Activated CD8-positive, alpha-beta T cell treated with anti-CD3 and anti-CD28 coated beads, Interleukin-2, amount 10 ng/mL, durations not matched to agents 7 days and 5 days (primary cell): Measurements from ENCODE around the gene MICU1. TPM values are rescaled to one million over a fixed set of nuclear protein-coding genes. Genes with fewer than 3 reads are reported as not detected.
"Not testable (repeated sequence)": the region's sequence is repeated elsewhere in the genome, so short reads cannot be mapped to it uniquely, and the experiment has no call there.

ENCODE experiments used
- ATAC-seq: fragments of 150-1000 bp; cut with Tn5 transposase; one replicate; pipeline ENCODE4 v1.10.0; 2021; ENCODE audit warnings: moderate library complexity
- CTCF ChIA-PET: fragments of 350-600 bp; sonication (Branson Sonifier 250); formaldehyde crosslinking; loops from one replicate; lab custom pipeline; 2021; ENCODE audit warnings: antibody characterized with exemption; lab: Charles Lee
- POLR2A ChIA-PET: fragments of 350-600 bp; sonication (Branson Sonifier 250); formaldehyde crosslinking; loops from one replicate; lab custom pipeline; 2021; ENCODE audit warnings: antibody characterized with exemption; lab: Charles Lee
- DNase-seq: peaks from one replicate; pipeline ENCODE4 v3.0.0-alpha.2; 2020
- H3K27ac Mint-ChIP-seq: one replicate; pipeline ENCODE4 v1.8.0; 2021; ENCODE audit warnings: mild to moderate bottlenecking, mixed read lengths
- H3K27me3 Mint-ChIP-seq: one replicate; pipeline ENCODE4 v1.8.0; 2021; ENCODE audit warnings: low read depth, mixed read lengths
- H3K36me3 Mint-ChIP-seq: one replicate; pipeline ENCODE4 v1.8.0; 2021; ENCODE audit warnings: low read depth, mixed read lengths
- H3K4me1 Mint-ChIP-seq: one replicate; pipeline ENCODE4 v1.8.0; 2021; ENCODE audit warnings: low read depth, mixed read lengths
- H3K4me3 Mint-ChIP-seq: one replicate; pipeline ENCODE4 v1.8.0; 2021; ENCODE audit warnings: mild to moderate bottlenecking, mixed read lengths
- H3K9me3 Mint-ChIP-seq: one replicate; pipeline ENCODE4 v1.8.0; 2022; ENCODE audit warnings: mixed read lengths; ENCODE audit not compliant: insufficient read depth
- total RNA-seq, 2 experiments: library from RNA; stranded (reverse); gene quantifications; one replicate each; pipeline ENCODE4 v1.2.3, GENCODE V29; 2021

The MICU1 gene
- total RNA-seq, 2 experiments from 2014 or later: 23.4 to 26.9 TPM

DNA sequence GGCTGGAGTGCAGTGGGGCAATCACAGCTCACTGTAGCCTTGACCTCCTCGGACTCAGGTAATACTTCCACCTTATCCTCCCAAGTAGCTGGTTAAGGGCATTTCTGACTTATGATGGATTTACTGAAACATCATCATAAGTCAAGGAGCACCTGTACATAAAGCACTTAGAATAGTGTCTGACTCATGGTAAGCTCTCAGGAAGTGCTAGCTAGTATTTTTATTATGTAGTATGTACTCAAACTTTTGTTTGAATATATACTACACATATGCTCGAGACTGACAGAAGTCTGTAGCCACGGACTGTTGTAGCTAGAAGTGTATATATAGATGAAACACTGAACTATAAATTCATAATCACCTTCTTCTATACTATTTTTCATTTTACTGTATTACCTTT, 163.6 kb downstream of the MICU1 start:
- Mint-ChIP-seq H3K36me3 (no peaks in the 10 kb centered on the region), H3K27me3 (no peaks in the 10 kb centered on the region), H3K27ac (no peak overlapping the region), H3K4me1 (no peaks in the 10 kb centered on the region), H3K9me3 (no peaks in the 10 kb centered on the region), H3K4me3 (no peak overlapping the region)
- POLR2A ChIA-PET: no interaction called here
- ATAC-seq (no peak), DNase-seq (no peak)
- CTCF ChIA-PET: interaction anchor here (1.1 kb wide), 1 partner anchor 367 kb away, joined by 3 read pairs; no protein-coding TSS in a partner anchor

DNA sequence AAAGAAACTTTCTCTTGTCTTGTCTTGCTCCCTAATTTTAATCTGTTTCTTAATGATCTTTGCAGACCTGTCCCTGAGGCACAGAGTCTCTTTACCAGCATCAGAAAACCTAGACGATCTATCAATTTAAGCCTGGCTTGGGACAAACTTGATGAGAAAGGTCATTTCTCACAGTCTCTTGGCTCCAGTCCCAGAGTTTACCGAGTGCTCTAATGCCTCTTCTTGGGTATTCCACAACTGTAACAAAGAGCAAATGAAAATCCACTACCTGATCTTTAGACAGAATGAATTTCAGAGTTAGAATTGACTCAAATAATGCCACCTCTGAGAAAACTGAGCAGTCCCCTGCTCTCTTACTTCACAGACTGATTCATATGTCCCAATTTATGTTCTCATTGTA, 164.8 kb downstream of the MICU1 start:
- DNase-seq (no peak), ATAC-seq (no peak)
- Mint-ChIP-seq H3K4me1 (no peaks in the 10 kb centered on the region), H3K27ac (no peak overlapping the region), H3K36me3 (no peaks in the 10 kb centered on the region), H3K27me3 (no peaks in the 10 kb centered on the region), H3K4me3 (no peak overlapping the region), H3K9me3 (no peaks in the 10 kb centered on the region)
- ChIA-PET POLR2A (no interaction called here), CTCF (no interaction called here)

DNA sequence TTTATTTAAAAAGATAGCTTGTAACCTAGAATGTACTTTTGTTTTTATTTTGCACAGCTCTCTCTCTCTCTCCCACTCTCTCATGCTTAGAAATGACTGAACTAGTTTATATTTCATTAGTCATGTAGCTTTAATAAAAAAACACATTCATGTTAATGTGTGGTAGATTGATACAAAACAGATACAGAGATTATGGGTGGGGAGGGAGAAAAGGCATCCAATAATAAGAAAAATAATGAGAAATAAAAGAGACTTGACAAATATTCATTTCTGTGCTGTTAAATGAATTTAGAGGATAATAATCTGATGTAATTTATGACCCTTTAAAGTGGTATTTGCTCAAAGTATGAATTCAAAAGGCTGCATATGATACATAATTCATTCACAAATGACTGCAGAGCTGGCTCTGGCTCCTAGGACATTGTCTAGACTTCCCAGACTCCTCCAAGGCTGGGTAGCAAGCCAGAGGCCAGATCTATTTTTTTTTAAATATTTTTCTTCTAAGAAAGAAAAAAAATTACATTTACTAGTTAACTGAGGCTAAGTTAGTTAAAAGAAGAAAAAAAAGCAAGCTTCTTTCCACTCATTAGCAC, 165.5 kb downstream of the MICU1 start:
- ATAC-seq (no peak), DNase-seq (no peak)
- POLR2A ChIA-PET: no interaction called here
- CTCF ChIA-PET: no interaction called here
- Mint-ChIP-seq H3K4me1 (no peaks in the 10 kb centered on the region), H3K36me3 (no peaks in the 10 kb centered on the region), H3K4me3 (no peak overlapping the region), H3K9me3 (no peaks in the 10 kb centered on the region), H3K27ac (no peak overlapping the region), H3K27me3 (no peaks in the 10 kb centered on the region)

DNA sequence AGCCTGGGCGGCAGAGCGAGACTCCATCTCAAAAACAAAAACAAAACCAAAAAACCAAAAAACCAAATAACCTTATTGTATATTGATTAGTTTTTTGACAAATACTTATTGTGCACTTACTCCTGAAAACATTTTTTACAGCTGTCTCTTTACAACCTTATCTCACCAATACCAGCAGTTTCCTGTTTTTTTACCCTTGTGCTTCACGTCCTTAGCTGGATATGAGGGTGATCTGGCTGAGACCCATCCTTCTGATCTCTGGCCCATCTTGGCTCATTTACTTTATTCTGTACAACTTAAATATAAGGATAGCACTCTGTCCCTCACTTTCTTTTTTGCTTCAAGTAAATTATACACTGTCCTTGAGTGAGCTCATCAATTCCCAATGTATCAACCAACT, 166.6 kb downstream of the MICU1 start:
- Mint-ChIP-seq H3K4me3 (no peak overlapping the region), H3K4me1 (no peaks in the 10 kb centered on the region), H3K9me3 (no peaks in the 10 kb centered on the region), H3K36me3 (no peaks in the 10 kb centered on the region), H3K27me3 (no peaks in the 10 kb centered on the region), H3K27ac (no peak overlapping the region)
- ChIA-PET POLR2A (interaction anchor here (0.6 to 0.8 kb wide), 2 partner anchors 10 to 35 kb away, joined by 3 read pairs; no protein-coding TSS in a partner anchor), CTCF (no interaction called here)
- no peak for DNase-seq
- no peak for ATAC-seq

DNA sequence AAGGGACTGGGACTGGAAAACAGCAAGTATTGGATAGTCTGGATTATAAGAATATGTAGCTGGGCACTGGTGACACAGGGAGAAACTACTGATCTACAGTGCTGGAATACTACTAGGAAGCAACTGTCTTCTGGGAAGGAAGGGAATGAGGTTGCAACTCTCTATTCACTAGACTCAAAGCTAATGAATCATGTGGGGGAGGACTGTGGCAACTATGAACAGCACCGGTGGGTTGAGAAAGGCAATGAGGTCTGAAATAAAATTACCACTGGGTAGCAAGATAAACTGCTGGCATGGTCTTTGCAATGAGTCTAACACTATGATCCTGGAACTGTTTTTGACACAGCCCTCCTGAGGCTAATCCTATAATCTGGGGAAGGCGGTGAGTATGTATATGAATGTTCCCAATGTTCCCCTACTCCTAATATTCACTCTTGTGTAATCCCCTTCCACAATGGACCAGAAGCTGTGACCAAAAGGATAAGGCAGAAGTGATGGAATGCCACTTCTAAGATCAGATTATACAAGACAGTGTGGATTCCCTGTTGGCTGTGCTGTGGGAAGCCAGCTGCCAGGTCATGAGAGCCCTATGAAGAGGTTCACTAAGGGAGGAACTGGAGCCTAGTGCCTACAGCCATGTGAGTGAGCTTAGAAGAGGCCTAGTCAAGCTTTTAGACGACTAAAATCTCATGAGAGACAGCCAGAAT, 169.8 kb downstream of the MICU1 start:
- H3K9me3 Mint-ChIP-seq: no peaks in the 10 kb centered on the region
- H3K4me1 Mint-ChIP-seq: no peaks in the 10 kb centered on the region
- DNase-seq (no peak), ATAC-seq (no peak)
- H3K27ac Mint-ChIP-seq: no peak overlapping the region
- H3K27me3 Mint-ChIP-seq: no peaks in the 10 kb centered on the region
- POLR2A ChIA-PET: interaction anchor here (0.6 kb wide), 1 partner anchor 10 kb away, joined by 3 read pairs; no protein-coding TSS in a partner anchor
- CTCF ChIA-PET: no interaction called here
- no peak overlapping the region for H3K4me3 Mint-ChIP-seq
- H3K36me3 Mint-ChIP-seq: no peaks in the 10 kb centered on the region

DNA sequence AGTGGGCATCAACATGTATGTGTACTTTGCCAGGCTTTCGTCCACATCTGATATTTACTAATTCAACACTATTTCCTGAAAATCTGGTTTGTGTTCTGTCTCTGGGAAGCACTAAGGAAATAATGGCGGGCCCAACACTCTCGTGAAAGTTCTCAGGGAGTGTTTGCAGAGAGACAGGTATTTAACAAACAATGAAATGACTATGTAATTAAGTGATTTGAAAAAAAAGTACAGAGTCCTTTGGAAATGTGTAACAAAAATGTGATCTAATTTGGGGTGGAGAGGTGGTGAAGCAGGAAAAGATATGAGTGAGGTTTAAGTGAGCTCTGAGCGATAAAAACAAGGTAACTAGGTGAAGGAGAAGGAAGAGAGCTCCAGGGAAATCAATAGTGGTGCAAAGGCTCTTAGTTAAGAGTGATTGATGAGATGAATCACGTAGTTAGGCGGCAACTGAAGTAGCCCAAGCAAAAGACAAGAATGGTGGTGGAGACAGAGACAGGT, 175.9 kb downstream of the MICU1 start:
- CTCF ChIA-PET: no interaction called here

DNA sequence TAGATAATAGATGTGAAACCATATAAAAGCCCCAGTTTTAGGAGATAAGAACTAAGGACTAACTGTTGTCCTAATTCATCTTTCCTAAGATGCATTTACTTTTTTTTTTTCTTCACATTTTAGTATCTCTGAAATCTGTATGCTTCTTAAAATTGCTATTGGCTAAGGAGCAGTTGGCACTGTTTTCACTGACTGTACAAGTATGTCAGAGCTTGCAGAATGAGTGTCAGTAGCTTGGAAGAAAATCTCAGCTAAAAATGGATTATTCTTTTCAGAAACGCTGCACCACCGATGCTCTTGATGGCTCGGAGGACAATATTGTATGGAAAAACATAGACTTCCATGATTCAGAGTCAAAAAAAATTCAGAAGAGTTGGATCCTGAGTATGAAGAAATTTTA, 180.0 kb downstream of the MICU1 start:
- ATAC-seq (no peak), DNase-seq (no peak)
- Mint-ChIP-seq H3K4me1 (no peaks in the 10 kb centered on the region), H3K9me3 (no peaks in the 10 kb centered on the region), H3K4me3 (no peak overlapping the region), H3K27ac (no peak overlapping the region), H3K27me3 (no peaks in the 10 kb centered on the region), H3K36me3 (no peaks in the 10 kb centered on the region)
- ChIA-PET CTCF (no interaction called here), POLR2A (no interaction called here)

More for the DNA sequence above, 175.9 kb downstream of the MICU1 start:
- no peaks in the 10 kb centered on the region for H3K27me3 Mint-ChIP-seq
- ATAC-seq: no peak
- H3K4me1 Mint-ChIP-seq: no peaks in the 10 kb centered on the region
- H3K27ac Mint-ChIP-seq: no peak overlapping the region
- POLR2A ChIA-PET: no interaction called here
- DNase-seq: no peak
- H3K36me3 Mint-ChIP-seq: no peaks in the 10 kb centered on the region
- no peaks in the 10 kb centered on the region for H3K9me3 Mint-ChIP-seq
- no peak overlapping the region for H3K4me3 Mint-ChIP-seq

DNA sequence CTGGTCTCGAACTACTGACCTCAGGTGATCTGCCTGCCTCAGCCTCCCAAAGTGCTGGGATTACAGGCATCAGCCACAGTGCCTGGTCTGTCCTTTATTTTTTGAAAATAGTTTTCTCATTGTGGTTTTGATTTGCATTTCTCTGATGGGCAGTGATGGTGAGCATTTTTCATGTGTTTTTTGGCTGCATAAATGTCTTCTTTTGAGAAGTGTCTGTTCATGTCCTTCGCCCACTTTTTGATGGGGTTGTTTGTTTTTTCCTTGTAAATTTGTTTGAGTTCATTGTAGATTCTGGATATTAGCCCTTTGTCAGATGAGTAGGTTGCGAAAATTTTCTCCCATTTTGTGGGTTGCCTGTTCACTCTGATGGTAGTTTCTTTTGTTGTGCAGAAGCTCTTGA, 182.9 kb downstream of the MICU1 start:
- H3K27ac Mint-ChIP-seq, H3K27me3 Mint-ChIP-seq, H3K4me3 Mint-ChIP-seq, ATAC-seq, CTCF ChIA-PET, DNase-seq, H3K4me1 Mint-ChIP-seq, POLR2A ChIA-PET, H3K36me3 Mint-ChIP-seq, H3K9me3 Mint-ChIP-seq: not testable (repeated sequence)

DNA sequence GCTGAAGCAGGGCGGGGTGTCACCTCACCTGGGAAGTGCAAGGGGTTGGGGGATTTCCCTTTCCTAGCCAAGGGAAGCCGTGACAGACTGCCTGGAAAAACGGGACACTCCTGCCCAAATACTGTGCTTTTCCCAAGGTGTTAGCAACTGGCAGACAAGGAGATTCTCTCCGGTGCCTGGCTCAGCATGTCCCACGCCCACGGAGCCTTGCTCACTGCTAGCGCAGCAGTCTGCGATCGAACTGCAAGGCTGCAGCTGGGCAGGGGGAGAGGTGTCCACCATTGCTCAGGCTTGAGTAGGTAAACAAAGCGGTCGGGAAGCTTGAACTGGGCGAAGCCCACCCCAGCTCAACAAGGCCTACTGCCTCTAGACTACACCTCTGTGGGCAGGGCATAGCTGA, 190.3 kb downstream of the MICU1 start:
- ChIA-PET CTCF (interaction anchor here (0.6 kb wide), 1 partner anchor 19 kb away, joined by 3 read pairs; no protein-coding TSS in a partner anchor), POLR2A (no interaction called here)
- no peaks in the 10 kb centered on the region for H3K4me1 Mint-ChIP-seq
- H3K36me3 Mint-ChIP-seq: no peaks in the 10 kb centered on the region
- no peak overlapping the region for H3K4me3 Mint-ChIP-seq
- no peaks in the 10 kb centered on the region for H3K9me3 Mint-ChIP-seq
- no peak overlapping the region for H3K27ac Mint-ChIP-seq
- ATAC-seq (no peak), DNase-seq (no peak)
- H3K27me3 Mint-ChIP-seq: no peaks in the 10 kb centered on the region

DNA sequence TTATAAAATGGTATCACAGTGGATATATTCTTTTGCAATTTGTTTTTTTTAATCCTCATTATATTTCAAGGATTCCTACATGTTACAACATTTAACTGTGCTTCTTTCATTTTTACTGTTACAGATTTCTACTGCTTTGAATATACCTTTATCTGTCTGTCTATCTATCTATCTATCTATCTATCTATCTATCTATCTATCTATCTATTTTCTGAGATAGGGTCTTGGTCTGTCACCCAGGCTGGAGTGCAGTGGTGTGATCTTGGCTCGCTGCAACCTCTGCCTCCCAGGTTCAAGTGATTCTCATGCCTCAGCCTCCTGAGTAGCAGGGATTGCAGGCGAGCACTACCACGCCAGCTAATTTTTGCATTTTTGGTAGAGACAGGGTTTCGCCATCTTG, 194.9 kb downstream of the MICU1 start:
- H3K4me3 Mint-ChIP-seq, H3K36me3 Mint-ChIP-seq, DNase-seq, H3K4me1 Mint-ChIP-seq, CTCF ChIA-PET, H3K9me3 Mint-ChIP-seq, POLR2A ChIA-PET, ATAC-seq, H3K27ac Mint-ChIP-seq, H3K27me3 Mint-ChIP-seq: not testable (repeated sequence)

DNA sequence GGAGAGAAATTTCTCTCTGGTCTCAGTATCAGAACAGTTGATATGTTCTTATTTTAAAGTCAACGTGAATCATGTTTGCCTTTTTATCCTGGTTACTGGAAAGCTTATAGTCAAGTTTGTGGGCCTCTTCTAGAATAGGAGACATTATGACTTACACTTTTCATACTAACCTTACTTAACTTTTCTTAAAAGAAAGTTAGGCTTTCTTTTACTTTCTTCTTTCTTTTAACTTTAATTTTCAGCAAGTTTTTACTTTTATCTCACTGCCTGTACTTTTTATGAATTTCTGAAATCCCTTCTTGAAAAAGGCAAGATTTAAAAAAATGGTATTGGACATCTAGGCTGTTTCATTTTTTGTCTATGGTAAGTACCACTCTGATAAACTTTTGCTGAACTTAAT, 195.9 kb downstream of the MICU1 start:
- Mint-ChIP-seq H3K4me1 (no peaks in the 10 kb centered on the region), H3K36me3 (no peaks in the 10 kb centered on the region), H3K9me3 (no peaks in the 10 kb centered on the region), H3K4me3 (no peak overlapping the region), H3K27ac (no peak overlapping the region), H3K27me3 (no peaks in the 10 kb centered on the region)
- DNase-seq (no peak), ATAC-seq (no peak)
- CTCF ChIA-PET: no interaction called here
- POLR2A ChIA-PET: no interaction called here

DNA sequence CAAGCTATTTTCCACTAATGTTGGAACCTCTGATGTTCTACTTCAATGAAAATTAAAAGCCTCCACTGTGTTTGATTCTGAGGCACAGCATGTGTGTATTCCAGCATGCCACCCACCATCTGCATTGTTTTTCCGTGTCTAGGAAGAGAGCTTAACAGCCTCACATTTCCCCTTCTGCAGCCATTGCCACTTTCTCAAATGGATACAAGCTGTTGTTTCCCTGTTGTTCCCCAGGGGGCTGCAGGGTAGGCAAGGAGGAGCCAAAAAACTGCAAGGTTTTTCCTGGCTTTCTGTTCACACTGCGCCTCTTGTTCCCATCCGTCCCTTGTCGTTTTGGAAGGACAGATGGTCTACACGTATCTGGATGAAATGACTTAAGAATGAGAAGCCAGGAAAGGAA, 198.9 kb downstream of the MICU1 start:
- Mint-ChIP-seq H3K27ac (no peak overlapping the region), H3K27me3 (no peaks in the 10 kb centered on the region), H3K4me3 (no peak overlapping the region), H3K4me1 (peaks cover 3% of the 10 kb centered on the region), H3K9me3 (no peaks in the 10 kb centered on the region), H3K36me3 (peaks cover 10% of the 10 kb centered on the region)
- ChIA-PET CTCF (no interaction called here), POLR2A (no interaction called here)
- no peak for DNase-seq
- ATAC-seq: no peak
